ENCODE measurements around the gene MAPK10. TPM values are rescaled to one million over a fixed set of nuclear protein-coding genes. Genes with fewer than 3 reads are reported as not detected.
A peak's percentile ranks its signal among the peaks of the same experiment; 100 is the strongest.

MAPK10 gene
- total and polyA plus RNA-seq, 4 donors = 3.3 to 109 (median 24.5) TPM

DNA sequence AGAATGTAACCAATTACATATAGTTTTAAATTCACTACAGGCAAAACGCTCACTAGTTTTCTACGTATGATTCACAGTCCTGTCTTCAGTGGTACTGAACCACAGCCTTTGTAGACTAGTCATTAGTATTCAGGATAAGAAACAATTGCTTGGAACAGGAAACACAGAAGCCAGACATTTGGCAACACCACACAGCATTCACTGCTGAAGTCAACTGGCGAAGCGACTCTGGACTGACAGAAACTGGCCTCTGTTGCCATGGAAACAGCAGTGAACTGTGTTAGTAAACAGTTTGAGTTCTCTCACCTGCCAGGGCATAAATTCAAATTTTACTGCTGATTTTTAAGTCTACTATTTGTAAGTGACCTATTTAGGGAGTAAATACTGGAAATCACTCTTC lies 57.6 kb downstream of the MAPK10 start:
- Histone ChIP-seq H3K4me1 (ENCODE audit: control insufficient read depth in 5 of 5, insufficient read depth in 5 of 5, low read length in 5 of 5) (peaks cover 0 to 12% (median 4%) of the 10 kb centered on the region in 5 donors), H3K27ac (ENCODE audit: low read depth in 1 of 2, low read length in 1 of 2) (no peak overlapping the region), H3K9me3 (ENCODE audit: control insufficient read depth in 4 of 4, insufficient read depth in 3 of 4, low read length in 3 of 4) (no peaks in the 10 kb centered on the region), H3K27me3 (ENCODE audit: control insufficient read depth in 3 of 3, insufficient read depth in 3 of 3, low read length in 2 of 3) (no peaks in the 10 kb centered on the region), H3K9ac (ENCODE audit: insufficient read depth in 1 of 2, low read length in 2 of 2) (peak overlapping the region in 1 of 2 donors; percentile 3), H3K4me3 (no peak overlapping the region), H3K36me3 (ENCODE audit: control insufficient read depth in 4 of 4, insufficient read depth in 4 of 4, low read length in 4 of 4) (no peaks in the 10 kb centered on the region)
- TF ChIP-seq, protein P1, sequence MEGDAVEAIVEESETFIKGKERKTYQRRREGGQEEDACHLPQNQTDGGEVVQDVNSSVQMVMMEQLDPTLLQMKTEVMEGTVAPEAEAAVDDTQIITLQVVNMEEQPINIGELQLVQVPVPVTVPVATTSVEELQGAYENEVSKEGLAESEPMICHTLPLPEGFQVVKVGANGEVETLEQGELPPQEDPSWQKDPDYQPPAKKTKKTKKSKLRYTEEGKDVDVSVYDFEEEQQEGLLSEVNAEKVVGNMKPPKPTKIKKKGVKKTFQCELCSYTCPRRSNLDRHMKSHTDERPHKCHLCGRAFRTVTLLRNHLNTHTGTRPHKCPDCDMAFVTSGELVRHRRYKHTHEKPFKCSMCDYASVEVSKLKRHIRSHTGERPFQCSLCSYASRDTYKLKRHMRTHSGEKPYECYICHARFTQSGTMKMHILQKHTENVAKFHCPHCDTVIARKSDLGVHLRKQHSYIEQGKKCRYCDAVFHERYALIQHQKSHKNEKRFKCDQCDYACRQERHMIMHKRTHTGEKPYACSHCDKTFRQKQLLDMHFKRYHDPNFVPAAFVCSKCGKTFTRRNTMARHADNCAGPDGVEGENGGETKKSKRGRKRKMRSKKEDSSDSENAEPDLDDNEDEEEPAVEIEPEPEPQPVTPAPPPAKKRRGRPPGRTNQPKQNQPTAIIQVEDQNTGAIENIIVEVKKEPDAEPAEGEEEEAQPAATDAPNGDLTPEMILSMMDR (IDR thresholded peaks at IDR 0.05; ENCODE audit: control extremely low read depth, extremely low read depth) = no peak
- WGBS, 2 donors = 61 to 73% methylated on average over 4 of the region's 4 CpGs
- DNase-seq = peak; percentile 80 to 94 (median 92)
- ATAC-seq (ENCODE audit: insufficient read depth, low FRiP score) = no peak

DNA sequence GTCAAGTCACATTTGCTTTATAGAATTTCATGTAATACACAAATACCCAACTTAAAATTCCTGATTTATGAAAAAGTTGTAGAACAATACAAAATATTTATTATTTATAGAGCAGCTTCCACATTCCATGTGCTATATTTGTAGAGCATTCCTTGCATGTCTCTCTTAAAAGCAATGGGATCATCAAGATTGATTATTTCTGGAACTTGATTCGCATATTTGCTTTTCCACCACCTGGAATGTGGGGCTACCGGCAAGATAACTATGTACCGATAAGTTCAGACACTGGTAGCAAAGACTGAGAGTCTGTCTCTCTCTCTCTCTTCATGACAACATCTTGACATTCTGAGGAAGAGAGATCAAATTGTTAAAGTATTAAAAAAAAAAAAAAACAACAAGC lies 59.3 kb downstream of the MAPK10 start:
- TF ChIP-seq, protein P1 (IDR thresholded peaks at IDR 0.05; ENCODE audit: control extremely low read depth, extremely low read depth) = no peak
- no peak for ATAC-seq (ENCODE audit: insufficient read depth, low FRiP score)
- H3K4me1 ChIP-seq (ENCODE audit: control insufficient read depth in 5 of 5, insufficient read depth in 5 of 5, low read length in 5 of 5) = peaks cover 0 to 12% (median 4%) of the 10 kb centered on the region in 5 donors
- no peak overlapping the region for H3K9ac ChIP-seq (ENCODE audit: insufficient read depth in 1 of 2, low read length in 2 of 2)
- WGBS, 2 donors = 59 to 84% methylated on average over 3 of the region's 3 CpGs
- no peaks in the 10 kb centered on the region for H3K9me3 ChIP-seq (ENCODE audit: control insufficient read depth in 4 of 4, insufficient read depth in 3 of 4, low read length in 3 of 4)
- H3K36me3 ChIP-seq (ENCODE audit: control insufficient read depth in 4 of 4, insufficient read depth in 4 of 4, low read length in 4 of 4) = no peaks in the 10 kb centered on the region
- no peak overlapping the region for H3K27ac ChIP-seq (ENCODE audit: low read depth in 1 of 2, low read length in 1 of 2)
- peak in 1 of 3 donors; percentile 18 for DNase-seq
- no peak overlapping the region for H3K4me3 ChIP-seq
- no peaks in the 10 kb centered on the region for H3K27me3 ChIP-seq (ENCODE audit: control insufficient read depth in 3 of 3, insufficient read depth in 3 of 3, low read length in 2 of 3)

DNA sequence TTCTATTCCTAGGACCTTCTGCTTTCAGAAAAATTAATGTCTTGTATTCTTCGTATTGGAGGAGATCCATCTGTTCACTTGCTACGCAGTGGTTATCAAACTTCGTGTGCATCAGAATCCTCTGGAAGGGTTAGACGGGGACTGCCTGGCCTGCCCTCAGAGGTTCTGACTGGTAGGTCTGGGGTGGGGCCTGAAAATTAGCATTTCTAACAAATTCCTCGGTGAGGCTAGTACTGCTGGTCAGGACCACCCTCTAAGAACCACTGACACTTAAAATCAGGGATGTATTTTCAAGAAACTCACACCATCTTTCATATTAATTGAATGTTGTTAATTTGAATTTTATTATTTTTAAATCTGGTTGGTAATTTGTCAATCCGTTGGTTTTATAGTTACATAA lies 63.0 kb downstream of the MAPK10 start:
- H3K4me3 ChIP-seq = no peak overlapping the region
- no peaks in the 10 kb centered on the region for H3K36me3 ChIP-seq (ENCODE audit: control insufficient read depth in 4 of 4, insufficient read depth in 4 of 4, low read length in 4 of 4)
- no peak overlapping the region for H3K9ac ChIP-seq (ENCODE audit: insufficient read depth in 1 of 2, low read length in 2 of 2)
- H3K27ac ChIP-seq (ENCODE audit: low read depth in 1 of 2, low read length in 1 of 2) = no peak overlapping the region
- H3K9me3 ChIP-seq (ENCODE audit: control insufficient read depth in 4 of 4, insufficient read depth in 3 of 4, low read length in 3 of 4) = no peaks in the 10 kb centered on the region
- peaks cover 0 to 4% (median 0%) of the 10 kb centered on the region in 5 donors for H3K4me1 ChIP-seq (ENCODE audit: control insufficient read depth in 5 of 5, insufficient read depth in 5 of 5, low read length in 5 of 5)
- WGBS, 2 donors = 85 to 95% methylated on average over 6 of the region's 6 CpGs
- no peak for ATAC-seq (ENCODE audit: insufficient read depth, low FRiP score)
- DNase-seq = no peak
- H3K27me3 ChIP-seq (ENCODE audit: control insufficient read depth in 3 of 3, insufficient read depth in 3 of 3, low read length in 2 of 3) = no peaks in the 10 kb centered on the region
- TF ChIP-seq, protein P1 (IDR thresholded peaks at IDR 0.05; ENCODE audit: control extremely low read depth, extremely low read depth) = no peak

DNA sequence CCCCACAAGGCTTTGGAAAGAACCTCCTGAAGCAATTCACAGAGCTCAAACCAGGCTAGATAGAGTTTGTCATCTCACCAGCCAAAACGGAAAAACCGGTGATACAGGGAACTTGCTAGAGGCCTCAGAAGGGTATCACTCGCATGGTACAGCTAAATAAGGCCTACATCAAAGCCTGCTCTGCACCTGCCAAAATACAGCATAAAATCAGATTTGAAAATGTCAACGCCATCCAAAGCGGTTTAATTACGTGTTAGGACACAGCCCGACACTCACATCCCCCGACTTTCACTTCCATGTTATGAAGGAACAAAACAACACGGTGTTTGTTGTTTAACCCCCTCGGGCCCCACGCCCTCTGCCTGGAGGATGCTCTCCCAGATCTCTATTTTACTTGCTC lies 65.0 kb downstream of the MAPK10 start:
- H3K4me3 ChIP-seq = no peak overlapping the region
- no peaks in the 10 kb centered on the region for H3K27me3 ChIP-seq (ENCODE audit: control insufficient read depth in 3 of 3, insufficient read depth in 3 of 3, low read length in 2 of 3)
- 86 to 93% methylated on average over 11 of the region's 11 CpGs for WGBS, 2 donors
- no peaks in the 10 kb centered on the region for H3K9me3 ChIP-seq (ENCODE audit: control insufficient read depth in 4 of 4, insufficient read depth in 3 of 4, low read length in 3 of 4)
- ATAC-seq (ENCODE audit: insufficient read depth, low FRiP score) = no peak
- H3K9ac ChIP-seq (ENCODE audit: insufficient read depth in 1 of 2, low read length in 2 of 2) = no peak overlapping the region
- TF ChIP-seq, protein P1 (IDR thresholded peaks at IDR 0.05; ENCODE audit: control extremely low read depth, extremely low read depth) = no peak
- no peak overlapping the region for H3K27ac ChIP-seq (ENCODE audit: low read depth in 1 of 2, low read length in 1 of 2)
- peak in 1 of 3 donors; percentile 9 for DNase-seq
- no peaks in the 10 kb centered on the region for H3K36me3 ChIP-seq (ENCODE audit: control insufficient read depth in 4 of 4, insufficient read depth in 4 of 4, low read length in 4 of 4)
- no peaks in the 10 kb centered on the region for H3K4me1 ChIP-seq (ENCODE audit: control insufficient read depth in 5 of 5, insufficient read depth in 5 of 5, low read length in 5 of 5)
